GM10248 (cell line): Measurements from ENCODE around the gene KLHL30.

Source experiments
- CTCF ChIA-PET: fragments of 300-600 bp; sonication (Branson Sonifier 250); formaldehyde crosslinking; extraction: SDS; loops from one replicate; lab custom pipeline; 2021; ENCODE audit warnings: antibody characterized with exemption; lab: Yijun Ruan, JAX
- POLR2A ChIA-PET: fragments of 350-650 bp; sonication (Branson Sonifier 250); formaldehyde crosslinking; extraction: SDS; loops from one replicate; lab custom pipeline; 2020; ENCODE audit warnings: antibody characterized with exemption; lab: Yijun Ruan, JAX
- DNase-seq: peaks from one replicate; pipeline ENCODE4 v3.0.0; 2012; ENCODE audit errors: extremely low spot score
- CTCF ChIP-seq: IDR thresholded peaks from 2 replicates; pipeline ENCODE4 v1.5.1; 2012; ENCODE audit warnings: mild to moderate bottlenecking, low read depth; ENCODE audit errors: extremely low read depth, missing control alignments, control extremely low read depth

Gene KLHL30

GRCh38 chr2:238154570-238154969 is 16.1 kb downstream of the KLHL30 start:
- no peak for DNase-seq
- POLR2A ChIA-PET = interaction anchor here (0.6 kb wide), 1 partner anchor 37 kb away, joined by 5 read pairs; no protein-coding TSS in a partner anchor
- CTCF ChIA-PET = interaction anchor here (1.8 kb wide), 1 partner anchor 15 kb away, joined by 9 read pairs; the partner anchor contains the start of gene KLHL30
- no peak for TF ChIP-seq CTCF

GRCh38 chr2:238155051-238155760 is 16.7 kb downstream of the KLHL30 start:
- ChIA-PET CTCF (interaction anchor here (1.8 kb wide), 1 partner anchor 16 kb away, joined by 9 read pairs; the partner anchor contains the start of gene KLHL30), POLR2A (no interaction called here)
- DNase-seq = no peak
- TF ChIP-seq CTCF = no peak

GRCh38 chr2:238155761-238156694 is 17.6 kb downstream of the KLHL30 start:
- POLR2A ChIA-PET = no interaction called here
- no peak for TF ChIP-seq CTCF
- DNase-seq = no peak
- CTCF ChIA-PET = interaction anchor here (1.8 kb wide), 1 partner anchor 17 kb away, joined by 9 read pairs; the partner anchor contains the start of gene KLHL30

- no peak for DNase-seq
- POLR2A ChIA-PET = no interaction called here
- no peak for TF ChIP-seq CTCF
- CTCF ChIA-PET = no interaction called here
Measured at GRCh38 chr2:238157506-238158017, 19.1 kb downstream of the KLHL30 start.

- ChIA-PET POLR2A (no interaction called here), CTCF (no interaction called here)
- DNase-seq = no peak
- no peak for TF ChIP-seq CTCF
Measured at GRCh38 chr2:238158018-238158508, 19.6 kb downstream of the KLHL30 start.

GRCh38 chr2:238158509-238159070 is 20.1 kb downstream of the KLHL30 start, which contains the start of gene ERFE:
Gene ERFE (plus strand): TSS chr2:238158970. CDS start chr2:238159008, 38 bp downstream.
- CTCF ChIA-PET = no interaction called here
- DNase-seq = peak; percentile 75
- POLR2A ChIA-PET = no interaction called here
- peak; percentile 37 for TF ChIP-seq CTCF
